ENCODE data around the gene ENTR1.

The ENTR1 gene

GRCh38 chr9:136447173-136447778 is 36.9 kb upstream of the ENTR1 start:
- Histone ChIP-seq H3K36me3 (ENCODE audit: control insufficient read depth, insufficient read depth, low read length) (peaks cover 90% of the 10 kb centered on the region), H3K4me1 (ENCODE audit: control insufficient read depth, insufficient read depth, low read length, poor library complexity, severe bottlenecking) (no peaks in the 10 kb centered on the region), H3K4me3 (ENCODE audit: extremely low read depth, insufficient read depth, low read length, poor library complexity, severe bottlenecking) (no peak overlapping the region), H3K9me3 (ENCODE audit: control insufficient read depth, low read length) (no peaks in the 10 kb centered on the region), H3K27ac (ENCODE audit: low read depth, low read length, severe bottlenecking) (no peak overlapping the region)
- WGBS, 2 experiments (ENCODE audit: insufficient coverage in 2 of 2): 95 to 96% methylated on average over 23 to 27 of the region's 27 CpGs

- WGBS, 2 experiments (ENCODE audit: insufficient coverage in 2 of 2): 98 to 99% methylated on average over 5 of the region's 7 CpGs
- H3K27ac ChIP-seq (ENCODE audit: low read depth, low read length, severe bottlenecking): no peak overlapping the region
- H3K4me1 ChIP-seq (ENCODE audit: control insufficient read depth, insufficient read depth, low read length, poor library complexity, severe bottlenecking): peaks cover 3% of the 10 kb centered on the region
- no peaks in the 10 kb centered on the region for H3K9me3 ChIP-seq (ENCODE audit: control insufficient read depth, low read length)
- H3K36me3 ChIP-seq (ENCODE audit: control insufficient read depth, insufficient read depth, low read length): peaks cover 93% of the 10 kb centered on the region
- H3K4me3 ChIP-seq (ENCODE audit: extremely low read depth, insufficient read depth, low read length, poor library complexity, severe bottlenecking): no peak overlapping the region
These were observed 35.4 kb upstream of the ENTR1 start for GRCh38 chr9:136445799-136446198.

- peaks cover 81% of the 10 kb centered on the region for H3K36me3 ChIP-seq (ENCODE audit: control insufficient read depth, insufficient read depth, low read length)
- H3K4me1 ChIP-seq (ENCODE audit: control insufficient read depth, insufficient read depth, low read length, poor library complexity, severe bottlenecking): peaks cover 3% of the 10 kb centered on the region
- H3K4me3 ChIP-seq (ENCODE audit: extremely low read depth, insufficient read depth, low read length, poor library complexity, severe bottlenecking): no peak overlapping the region
- 97 to 98% methylated on average over 16 to 17 of the region's 20 CpGs for WGBS, 2 experiments (ENCODE audit: insufficient coverage in 2 of 2)
- no peak overlapping the region for H3K27ac ChIP-seq (ENCODE audit: low read depth, low read length, severe bottlenecking)
- H3K9me3 ChIP-seq (ENCODE audit: control insufficient read depth, low read length): no peaks in the 10 kb centered on the region
These were observed 33.7 kb upstream of the ENTR1 start for GRCh38 chr9:136444102-136444501.

GRCh38 chr9:136443687-136444086 is 33.3 kb upstream of the ENTR1 start:
- H3K36me3 ChIP-seq (ENCODE audit: control insufficient read depth, insufficient read depth, low read length): peaks cover 77% of the 10 kb centered on the region
- peaks cover 3% of the 10 kb centered on the region for H3K4me1 ChIP-seq (ENCODE audit: control insufficient read depth, insufficient read depth, low read length, poor library complexity, severe bottlenecking)
- 96 to 97% methylated on average over 6 of the region's 7 CpGs for WGBS, 2 experiments (ENCODE audit: insufficient coverage in 2 of 2)
- H3K27ac ChIP-seq (ENCODE audit: low read depth, low read length, severe bottlenecking): no peak overlapping the region
- H3K9me3 ChIP-seq (ENCODE audit: control insufficient read depth, low read length): no peaks in the 10 kb centered on the region
- no peak overlapping the region for H3K4me3 ChIP-seq (ENCODE audit: extremely low read depth, insufficient read depth, low read length, poor library complexity, severe bottlenecking)

- no peak overlapping the region for H3K27ac ChIP-seq (ENCODE audit: low read depth, low read length, severe bottlenecking)
- H3K4me1 ChIP-seq (ENCODE audit: control insufficient read depth, insufficient read depth, low read length, poor library complexity, severe bottlenecking): peaks cover 3% of the 10 kb centered on the region
- H3K9me3 ChIP-seq (ENCODE audit: control insufficient read depth, low read length): no peaks in the 10 kb centered on the region
- no peak overlapping the region for H3K4me3 ChIP-seq (ENCODE audit: extremely low read depth, insufficient read depth, low read length, poor library complexity, severe bottlenecking)
- peaks cover 72% of the 10 kb centered on the region for H3K36me3 ChIP-seq (ENCODE audit: control insufficient read depth, insufficient read depth, low read length)
- WGBS, 2 experiments (ENCODE audit: insufficient coverage in 2 of 2): 95 to 96% methylated on average over 12 to 13 of the region's 15 CpGs
These were observed 32.7 kb upstream of the ENTR1 start for GRCh38 chr9:136443087-136443486.

GRCh38 chr9:136442265-136442664 is 31.9 kb upstream of the ENTR1 start:
- Histone ChIP-seq H3K4me3 (ENCODE audit: extremely low read depth, insufficient read depth, low read length, poor library complexity, severe bottlenecking) (no peak overlapping the region), H3K9me3 (ENCODE audit: control insufficient read depth, low read length) (no peaks in the 10 kb centered on the region), H3K36me3 (ENCODE audit: control insufficient read depth, insufficient read depth, low read length) (peaks cover 68% of the 10 kb centered on the region), H3K27ac (ENCODE audit: low read depth, low read length, severe bottlenecking) (no peak overlapping the region), H3K4me1 (ENCODE audit: control insufficient read depth, insufficient read depth, low read length, poor library complexity, severe bottlenecking) (peaks cover 10% of the 10 kb centered on the region)
- 82 to 92% methylated on average over 4 of the region's 5 CpGs for WGBS, 2 experiments (ENCODE audit: insufficient coverage in 2 of 2)

GRCh38 chr9:136441681-136442245 is 31.3 kb upstream of the ENTR1 start:
- Histone ChIP-seq H3K4me3 (ENCODE audit: extremely low read depth, insufficient read depth, low read length, poor library complexity, severe bottlenecking) (no peak overlapping the region), H3K36me3 (ENCODE audit: control insufficient read depth, insufficient read depth, low read length) (peaks cover 67% of the 10 kb centered on the region), H3K27ac (ENCODE audit: low read depth, low read length, severe bottlenecking) (no peak overlapping the region), H3K4me1 (ENCODE audit: control insufficient read depth, insufficient read depth, low read length, poor library complexity, severe bottlenecking) (peaks cover 11% of the 10 kb centered on the region), H3K9me3 (ENCODE audit: control insufficient read depth, low read length) (no peaks in the 10 kb centered on the region)
- WGBS, 2 experiments (ENCODE audit: insufficient coverage in 2 of 2): 97 to 98% methylated on average over 17 of the region's 17 CpGs

- 95 to 98% methylated on average over 13 of the region's 15 CpGs for WGBS, 2 experiments (ENCODE audit: insufficient coverage in 2 of 2)
- peaks cover 66% of the 10 kb centered on the region for H3K36me3 ChIP-seq (ENCODE audit: control insufficient read depth, insufficient read depth, low read length)
- H3K9me3 ChIP-seq (ENCODE audit: control insufficient read depth, low read length): no peaks in the 10 kb centered on the region
- H3K4me3 ChIP-seq (ENCODE audit: extremely low read depth, insufficient read depth, low read length, poor library complexity, severe bottlenecking): no peak overlapping the region
- peaks cover 11% of the 10 kb centered on the region for H3K4me1 ChIP-seq (ENCODE audit: control insufficient read depth, insufficient read depth, low read length, poor library complexity, severe bottlenecking)
- no peak overlapping the region for H3K27ac ChIP-seq (ENCODE audit: low read depth, low read length, severe bottlenecking)
These were observed 30.8 kb upstream of the ENTR1 start for GRCh38 chr9:136441191-136441680.

GRCh38 chr9:136439481-136440408 is 29.3 kb upstream of the ENTR1 start, which contains the start of gene INPP5E:
Gene INPP5E, minus strand, starts transcription at chr9:136439845. Its CDS starts 426 bp downstream, at chr9:136439419.
- H3K4me3 ChIP-seq (ENCODE audit: extremely low read depth, insufficient read depth, low read length, poor library complexity, severe bottlenecking): peak within 1 kb of the TSS; percentile 84
- no peaks in the 10 kb centered on the region for H3K9me3 ChIP-seq (ENCODE audit: control insufficient read depth, low read length)
- peaks cover 60% of the 10 kb centered on the region for H3K36me3 ChIP-seq (ENCODE audit: control insufficient read depth, insufficient read depth, low read length)
- WGBS, 2 experiments (ENCODE audit: insufficient coverage in 2 of 2): 16 to 17% methylated on average over 48 to 62 of the region's 90 CpGs
- peaks cover 11% of the 10 kb centered on the region for H3K4me1 ChIP-seq (ENCODE audit: control insufficient read depth, insufficient read depth, low read length, poor library complexity, severe bottlenecking)
- H3K27ac ChIP-seq (ENCODE audit: low read depth, low read length, severe bottlenecking): peak within 1 kb of the TSS; percentile 16

GRCh38 chr9:136438548-136439480 is 28.4 kb upstream of the ENTR1 start:
- peaks cover 11% of the 10 kb centered on the region for H3K4me1 ChIP-seq (ENCODE audit: control insufficient read depth, insufficient read depth, low read length, poor library complexity, severe bottlenecking)
- H3K36me3 ChIP-seq (ENCODE audit: control insufficient read depth, insufficient read depth, low read length): peaks cover 54% of the 10 kb centered on the region
- WGBS, 2 experiments (ENCODE audit: insufficient coverage in 2 of 2): 1% methylated on average over 82 to 85 of the region's 91 CpGs
- H3K4me3 ChIP-seq (ENCODE audit: extremely low read depth, insufficient read depth, low read length, poor library complexity, severe bottlenecking): peak overlapping the region; percentile 84
- H3K27ac ChIP-seq (ENCODE audit: low read depth, low read length, severe bottlenecking): no peak overlapping the region
- H3K9me3 ChIP-seq (ENCODE audit: control insufficient read depth, low read length): no peaks in the 10 kb centered on the region

Data from mesodermal cell (in vitro differentiated cells).